K562 (cell line): Measurements from ENCODE around the gene SHISA6. TPM values are rescaled to one million over a fixed set of nuclear protein-coding genes. Genes with fewer than 3 reads are reported as not detected.

ENCODE experiments used
- ATAC-seq: fragments of 200-7000 bp; cut with Tn5 transposase; 3 replicates; pipeline ENCODE4 v1.9.1; 2020; ENCODE audit warnings: moderate library complexity
- BruUV-seq: library from RNA; stranded (reverse); fragments of 400-500 nt; replicated peaks from 2 replicates; lab custom pipeline; 2021; lab: Mats Ljungman, UMichigan
- CTCF ChIA-PET: fragments of 300-600 bp; formaldehyde crosslinking; extraction: SDS; loops from one replicate; lab custom pipeline; 2021; ENCODE audit warnings: low intra/inter-chr PET ratio; lab: Yijun Ruan, JAX
- POLR2A ChIA-PET: fragments of 300-600, 350-650 bp; sonication (Branson Sonifier 250); formaldehyde crosslinking; extraction: SDS; loops from one replicate; lab custom pipeline; 2021; ENCODE audit warnings: antibody characterized with exemption, inconsistent platforms; lab: Yijun Ruan, JAX
- DNase-seq, 4 experiments: peaks; one replicate each; pipeline versions ENCODE4 v3.0.0 to v3.0.0-alpha.2; 2011 to 2018; ENCODE audit warnings: low spot score in 3 of 4, mixed read lengths in 3 of 4; ENCODE audit errors: extremely low read depth in 1 of 4
- FAIRE-seq: peaks from 2 replicates; lab custom pipeline; 2011; peaks lifted over from hg19 to GRCh38; lab: Jason Lieb, UNC
- H2AFZ ChIP-seq: 2 replicates; pipeline ENCODE4 v1.6.0; 2011; ENCODE audit warnings: low read depth, low read length, control low read depth, inconsistent platforms
- H3K27ac ChIP-seq: fragments of 200-600 bp; 3 replicates; pipeline ENCODE4 v1.8.0; 2011; ENCODE audit warnings: low read depth, mild to moderate bottlenecking, control low read depth, inconsistent platforms, low read length, moderate library complexity, mixed read lengths; ENCODE audit errors: extremely low read depth
- H3K27me3 ChIP-seq, 2 experiments: fragments of 300-600 bp in 1 of 2; 2 replicates in 1 of 2; 3 replicates in 1 of 2; pipeline versions ENCODE4 v1.6.0 to v1.8.0; 2011; ENCODE audit warnings: inconsistent platforms in 2 of 2, low read length in 2 of 2, mild to moderate bottlenecking in 1 of 2, mixed read lengths in 1 of 2, moderate library complexity in 1 of 2; ENCODE audit not compliant: control insufficient read depth in 2 of 2, insufficient read depth in 2 of 2
- H3K36me3 ChIP-seq: fragments of 300-600 bp; 3 replicates; pipeline ENCODE4 v1.8.0; 2011; ENCODE audit warnings: mild to moderate bottlenecking, low read length, inconsistent platforms; ENCODE audit not compliant: control insufficient read depth, insufficient read depth
- H3K4me1 ChIP-seq, 2 experiments: fragments of 200-600 bp in 1 of 2; replicated peaks in 1 of 2; 2 replicates in 1 of 2; 3 replicates in 1 of 2; pipeline versions ENCODE4 v1.5.1 to v1.8.0; 2011; ENCODE audit warnings: inconsistent platforms in 2 of 2, low read length in 2 of 2, mild to moderate bottlenecking in 1 of 2, mixed read lengths in 1 of 2, moderate library complexity in 1 of 2; ENCODE audit not compliant: control insufficient read depth in 2 of 2, insufficient read depth in 2 of 2
- H3K4me2 ChIP-seq: 2 replicates; pipeline ENCODE4 v1.6.1; 2011; ENCODE audit warnings: low read length, control low read depth, inconsistent platforms, mixed read lengths; ENCODE audit not compliant: insufficient read depth
- H3K4me3 ChIP-seq: fragments of 200-600 bp; sonication (generic), shearing (Covaris generic); 2 replicates; pipeline ENCODE4 v1.5.1; 2016; ENCODE audit warnings: control low read depth, inconsistent platforms
- H3K79me2 ChIP-seq: fragments of 200-600 bp; 3 replicates; pipeline ENCODE4 v1.8.0; 2011; ENCODE audit warnings: low read length, inconsistent platforms; ENCODE audit not compliant: control insufficient read depth, insufficient read depth
- H3K9ac ChIP-seq, 2 experiments: 2 replicates each; pipeline versions ENCODE4 v1.6.0 to v1.6.1; 2011; ENCODE audit warnings: low read depth in 2 of 2, low read length in 2 of 2, control low read depth in 1 of 2, inconsistent platforms in 1 of 2, mild to moderate bottlenecking in 1 of 2, mixed read lengths in 1 of 2; ENCODE audit not compliant: insufficient read depth in 1 of 2
- H3K9me1 ChIP-seq: one replicate; pipeline ENCODE4 v1.6.0; 2011; ENCODE audit warnings: inconsistent platforms, mild to moderate bottlenecking, low read length, moderate library complexity; ENCODE audit not compliant: control insufficient read depth, insufficient read depth
- H3K9me3 ChIP-seq: replicated peaks from 2 replicates; pipeline ENCODE4 v1.5.1; 2011; ENCODE audit warnings: low read depth, low read length, inconsistent platforms; ENCODE audit not compliant: control insufficient read depth, insufficient read depth
- H4K20me1 ChIP-seq: replicated peaks from 2 replicates; pipeline ENCODE4 v1.6.1; 2011; ENCODE audit warnings: low read length, inconsistent platforms, mixed read lengths; ENCODE audit not compliant: control insufficient read depth, insufficient read depth
- CHCHD3 ChIP-seq: fragments of 250-450 bp; sonication (Bioruptor Pico); IDR thresholded peaks from 2 replicates; pipeline ENCODE4 v2.1.2; 2022; ENCODE audit warnings: mild to moderate bottlenecking
- E2F4 ChIP-seq: sonication (generic); formaldehyde crosslinking; IDR thresholded peaks from 2 replicates; pipeline ENCODE4 v1.8.0; 2022; ENCODE audit warnings: mild to moderate bottlenecking, low read depth, missing genetic modification reagents
- JUND ChIP-seq, 2 experiments: IDR thresholded peaks; 2 replicates in 1 of 2; 3 replicates in 1 of 2; pipeline ENCODE4 v1.6.1; 2011; ENCODE audit warnings: borderline replicate concordance in 2 of 2, low read depth in 2 of 2, low read length in 2 of 2, improper control_type of control experiment in 1 of 2, missing biosample characterization in 1 of 2, missing genetic modification characterization in 1 of 2, missing genetic modification reagents in 1 of 2
- KDM4B ChIP-seq, 2 experiments: fragments of 450-650 bp in 1 of 2; sonication (generic) in 1 of 2; IDR thresholded peaks; 2 replicates each; pipeline ENCODE4 v1.6.1; 2016 to 2017; ENCODE audit warnings: borderline replicate concordance in 2 of 2, antibody characterized with exemption in 1 of 2, low read depth in 1 of 2, mild to moderate bottlenecking in 1 of 2
- NFIX ChIP-seq: fragments of 250-450 bp; sonication (Bioruptor Pico); IDR thresholded peaks from 2 replicates; pipeline ENCODE4 v1.4.0; 2020; ENCODE audit warnings: low read depth, mild to moderate bottlenecking, moderate library complexity
- NR2F6 ChIP-seq: fragments of 450-650 bp; formaldehyde crosslinking; IDR thresholded peaks from 2 replicates; pipeline ENCODE4 v1.4.0; 2020; ENCODE audit warnings: mild to moderate bottlenecking
- NR4A1 ChIP-seq, 2 experiments: fragments of 250-450 bp in 1 of 2; fragments of 450-650 bp in 1 of 2; sonication (Bioruptor Pico) in 1 of 2; IDR thresholded peaks; 2 replicates each; pipeline versions ENCODE4 v1.4.0 to v1.6.1; 2016 to 2020; ENCODE audit warnings: mild to moderate bottlenecking in 2 of 2, missing compliant biosample characterization in 1 of 2, missing genetic modification characterization in 1 of 2, moderate library complexity in 1 of 2
- PATZ1 ChIP-seq: fragments of 250-450 bp; sonication (Bioruptor Pico); IDR thresholded peaks from 2 replicates; pipeline ENCODE4 v1.5.0; 2020; ENCODE audit warnings: mild to moderate bottlenecking, borderline replicate concordance
- TSC22D4 ChIP-seq: fragments of 450-650 bp; IDR thresholded peaks from 2 replicates; pipeline ENCODE4 v1.6.1; 2016; ENCODE audit warnings: missing genetic modification characterization, missing biosample characterization, control low read depth
- ZNF280B ChIP-seq: fragments of 250-450 bp; sonication (Bioruptor Pico); IDR thresholded peaks from 2 replicates; pipeline ENCODE4 v1.5.1; 2021; ENCODE audit warnings: mild to moderate bottlenecking
- WGBS: fragments of 100-300 bp; shearing (Covaris generic); methylation state at CpG from one replicate; pipeline ENCODE4 v1.1.6; 2016; ENCODE audit warnings: low coverage, mixed read lengths; ENCODE audit not compliant: insufficient coverage; ENCODE audit errors: missing lambda C conversion rate; 5-methylcytosine and 5-hydroxymethylcytosine counted together
- in situ Hi-C: fragments of 300-500 bp; cut with MboI; formaldehyde crosslinking; loops from 4 replicates; pipeline ENCODE4 v1.15.0; 2018; ENCODE audit warnings: inconsistent platforms, mixed read lengths
- intact Hi-C: fragments of 100-400 bp; cut with micrococcal nuclease; formaldehyde crosslinking; loops from 2 replicates; pipeline ENCODE4 v1.14.2; 2022
- polyA plus RNA-seq, 8 experiments: library from polyadenylated mRNA; depleted of rRNA in 4 of 8; stranded (reverse) in 5 of 8; unstranded in 3 of 8; fragments of >200 nt; fragmentation: Nextera tagmentation in 2 of 8; fragmentation: Illumina TruSeq in 1 of 8; extraction: Ambion mirVana in 2 of 8; extraction: Trizol in 1 of 8; gene quantifications; 2 replicates each; pipeline versions ENCODE4 v1.2.1 to v1.2.3, GENCODE V29; 2011 to 2014; ENCODE audit warnings: inconsistent platforms in 1 of 8, missing spikeins in 1 of 8
- total RNA-seq, 7 experiments: library from RNA; depleted of rRNA in 6 of 7; stranded (reverse); fragments of >200 nt in 6 of 7; fragmentation: Illumina TruSeq in 2 of 7; extraction: Trizol in 2 of 7; gene quantifications; 2 replicates each; pipeline versions ENCODE4 v1.2.1 to v1.2.3, GENCODE V29; 2011 to 2021; ENCODE audit warnings: low replicate concordance in 1 of 7

SHISA6 gene
- total and polyA plus RNA-seq, 9 of the 15 experiments (the other 6 are each of a cell fraction or from before 2014, with no cell fraction given), result not detected

- TF ChIP-seq CHCHD3 (CRISPR knock-in tag) (no peak), NR4A1 (CRISPR knock-in tag; IDR thresholded peaks at IDR 0.05) (no peak), NR4A1 (tag; IDR thresholded peaks at IDR 0.05) (no peak)
These were observed 245.3 kb downstream of the SHISA6 start (continued) for GRCh38 chr17:11486101-11486867.

DNA sequence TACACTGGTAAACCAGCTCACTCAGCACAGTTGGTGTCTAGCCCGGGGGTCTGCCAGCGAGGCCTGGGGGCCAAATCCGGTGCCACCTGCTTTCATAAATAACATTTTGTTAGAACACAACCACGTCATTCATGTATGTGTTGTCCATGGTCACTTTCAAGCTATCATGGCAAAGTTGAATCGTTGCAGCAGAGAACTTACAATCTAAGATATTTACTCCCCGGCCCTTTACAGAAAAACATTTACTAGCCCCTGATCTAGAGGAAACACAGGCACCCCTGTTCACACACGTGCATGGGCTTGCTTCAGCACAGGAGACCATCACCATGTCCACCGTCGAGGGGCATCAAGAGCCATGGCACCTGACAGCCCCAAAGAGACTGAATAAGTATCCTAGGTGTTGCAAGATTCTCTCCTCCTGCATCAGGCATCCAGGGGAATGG, 245.9 kb downstream of the SHISA6 start:
- Histone ChIP-seq H3K79me2 (no peaks in the 10 kb centered on the region), H3K27ac (no peak overlapping the region), H3K27me3 (no peaks in the 10 kb centered on the region), H3K4me1 (no peaks in the 10 kb centered on the region), H3K36me3 (no peaks in the 10 kb centered on the region), H4K20me1 (no peaks in the 10 kb centered on the region), H3K9me3 (no peaks in the 10 kb centered on the region), H3K4me3 (no peak overlapping the region), H3K9me1 (no peaks in the 10 kb centered on the region), H3K9ac (no peak overlapping the region), H2AFZ (no peak overlapping the region), H3K4me2 (no peak overlapping the region)
- intact Hi-C loops (no loop called here), in situ Hi-C loops (no loop called here)
- DNase-seq (no peak), FAIRE-seq (no peak), ATAC-seq (no peak)
- 0% methylated on average over 8 of the region's 9 CpGs for WGBS
- CTCF ChIA-PET, result no interaction called here
- TF ChIP-seq ZNF280B, result no peak
- TF ChIP-seq PATZ1 (CRISPR knock-in tag), result no peak
- no peak for TF ChIP-seq E2F4 (CRISPR knock-in tag)
- TF ChIP-seq NR2F6 (CRISPR knock-in tag), result no peak
- TF ChIP-seq KDM4B (IDR thresholded peaks at IDR 0.05; ENCODE audit: borderline replicate concordance in 2 of 2, low read depth in 1 of 2), result no peak
- TF ChIP-seq TSC22D4 (tag), result no peak
- TF ChIP-seq NFIX, result no peak
- no peak for TF ChIP-seq JUND (IDR thresholded peaks at IDR 0.05; ENCODE audit: borderline replicate concordance, low read depth, low read length)
- TF ChIP-seq JUND (tag; IDR thresholded peaks at IDR 0.05; ENCODE audit: borderline replicate concordance, low read depth, low read length), result no peak
- POLR2A ChIA-PET, result no interaction called here
- BruUV-seq, result no TSS peak
